ENCODE measurements around the gene PCDH9.

DNA sequence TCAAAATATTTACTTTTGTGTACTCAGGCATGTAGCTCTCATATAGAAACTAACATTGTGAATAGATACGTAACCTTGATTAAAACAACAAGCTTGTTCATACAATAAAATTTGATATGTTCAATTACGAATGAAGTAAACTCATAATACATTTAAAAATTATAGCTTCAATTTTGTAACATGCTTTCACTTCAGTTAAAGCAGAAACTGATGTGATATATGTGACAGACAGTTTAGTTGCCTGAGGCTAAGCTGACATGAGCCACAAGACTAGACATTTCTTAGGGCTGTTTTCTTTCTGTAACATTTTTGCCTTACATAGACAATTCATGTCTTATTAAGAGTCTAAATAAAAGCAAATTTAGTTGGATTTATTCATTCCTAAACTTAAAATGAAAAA, 526.0 kb downstream of the PCDH9 start:
- TF ChIP-seq CTCF (IDR thresholded peaks at IDR 0.05): no peak
- no peak for TF ChIP-seq POLR2A (IDR thresholded peaks at IDR 0.05)
- no peak for TF ChIP-seq POLR2AphosphoS5 (IDR thresholded peaks at IDR 0.05)
- TF ChIP-seq EP300 (IDR thresholded peaks at IDR 0.05; ENCODE audit: low read depth): no peak
